Keratinocyte (primary cell): ENCODE measurements around the gene SMYD1. TPM values are rescaled to one million over a fixed set of nuclear protein-coding genes. Genes with fewer than 3 reads are reported as not detected.

Experiments
- DNase-seq: peaks from one replicate; pipeline ENCODE4 v3.0.0-alpha.2; 2011; ENCODE audit warnings: low read depth, missing footprints, low spot score
- FAIRE-seq: peaks from 2 replicates; lab custom pipeline; 2011; peaks lifted over from hg19 to GRCh38; lab: Jason Lieb, UNC
- H2AFZ ChIP-seq: 2 replicates; pipeline ENCODE4 v1.6.0; 2012; ENCODE audit warnings: low read length, control low read depth, inconsistent platforms; ENCODE audit not compliant: control insufficient read depth
- H3K27ac ChIP-seq: 2 replicates; pipeline ENCODE4 v1.5.1; 2011; ENCODE audit warnings: low read length; ENCODE audit not compliant: control insufficient read depth, insufficient read depth
- H3K27me3 ChIP-seq: 3 replicates; pipeline ENCODE4 v1.6.0; 2011; ENCODE audit warnings: low read length; ENCODE audit not compliant: control insufficient read depth, insufficient read depth; ENCODE audit errors: extremely low read depth
- H3K36me3 ChIP-seq, 2 experiments: 2 replicates in 1 of 2; 3 replicates in 1 of 2; pipeline ENCODE4 v1.5.1; 2011; ENCODE audit warnings: low read length in 2 of 2, mild to moderate bottlenecking in 1 of 2; ENCODE audit not compliant: control insufficient read depth in 2 of 2, insufficient read depth in 2 of 2; ENCODE audit errors: extremely low read depth in 1 of 2
- H3K4me1 ChIP-seq: 3 replicates; pipeline ENCODE4 v1.5.1; 2011; ENCODE audit warnings: low read length; ENCODE audit not compliant: control insufficient read depth, insufficient read depth; ENCODE audit errors: extremely low read depth
- H3K4me2 ChIP-seq: 3 replicates; pipeline ENCODE4 v1.6.0; 2011; ENCODE audit warnings: low read depth, low read length; ENCODE audit not compliant: control insufficient read depth, insufficient read depth; ENCODE audit errors: extremely low read depth
- H3K4me3 ChIP-seq, 3 experiments: fragments of 200-600 bp in 1 of 3; sonication (generic) in 1 of 3; 2 replicates in 2 of 3; 3 replicates in 1 of 3; pipeline ENCODE4 v1.5.1; 2011 to 2016; ENCODE audit warnings: low read length in 3 of 3, mild to moderate bottlenecking in 3 of 3, control low read depth in 2 of 3, inconsistent platforms in 1 of 3, low read depth in 1 of 3, mixed read lengths in 1 of 3, mixed run types in 1 of 3, moderate library complexity in 1 of 3; ENCODE audit not compliant: control insufficient read depth in 2 of 3, insufficient read depth in 2 of 3; ENCODE audit errors: extremely low read depth in 1 of 3
- H3K79me2 ChIP-seq: 2 replicates; pipeline ENCODE4 v1.6.0; 2012; ENCODE audit warnings: low read length; ENCODE audit not compliant: control insufficient read depth, insufficient read depth
- H3K9ac ChIP-seq: 3 replicates; pipeline ENCODE4 v1.6.0; 2011; ENCODE audit warnings: low read length; ENCODE audit not compliant: control insufficient read depth, insufficient read depth; ENCODE audit errors: extremely low read depth
- H3K9me1 ChIP-seq: 3 replicates; pipeline ENCODE4 v1.6.0; 2011; ENCODE audit warnings: low read length; ENCODE audit not compliant: control insufficient read depth, insufficient read depth; ENCODE audit errors: extremely low read depth
- H3K9me3 ChIP-seq: 2 replicates; pipeline ENCODE4 v1.5.1; 2012; ENCODE audit warnings: low read depth, low read length; ENCODE audit not compliant: control insufficient read depth
- H4K20me1 ChIP-seq: 3 replicates; pipeline ENCODE4 v1.6.0; 2011; ENCODE audit warnings: low read length; ENCODE audit not compliant: control insufficient read depth, insufficient read depth; ENCODE audit errors: extremely low read depth
- EZH2 ChIP-seq: IDR thresholded peaks from one replicate; pipeline ENCODE4 v1.6.1; 2012; ENCODE audit warnings: inconsistent platforms, mild to moderate bottlenecking, low read length, moderate library complexity
- dilution Hi-C: fragments of 300-500 bp; cut with MboI; formaldehyde crosslinking; loops from one replicate; pipeline ENCODE4 v1.7.0; 2020; ENCODE audit warnings: low sequenced_read_pairs; ENCODE audit not compliant: extremely low pct_ligation_motif_present
- polyA plus RNA-seq, 5 experiments: library from polyadenylated mRNA; depleted of rRNA in 3 of 5; stranded (reverse) in 3 of 5; stranded (forward) in 1 of 5; unstranded in 1 of 5; fragments of >200 nt; gene quantifications; 1 replicate in 1 of 5; 2 replicates in 3 of 5; 3 replicates in 1 of 5; pipeline versions ENCODE4 v1.2.1 to v1.2.3, GENCODE V29; 2011 to 2012; ENCODE audit warnings: missing spikeins in 2 of 5, low read depth in 1 of 5, low replicate concordance in 1 of 5
- TF ChIP-seq, protein P1 (sequence below), 3 experiments: IDR thresholded peaks in 1 of 3; conservative IDR thresholded peaks in 1 of 3; optimal IDR thresholded peaks in 1 of 3; 2 replicates in 2 of 3; 3 replicates in 1 of 3; pipeline versions ENCODE3 to v1.5.1; 2011; ENCODE audit warnings: low read length in 3 of 3, mild to moderate bottlenecking in 3 of 3, moderate library complexity in 2 of 3, control low read depth in 1 of 3, inconsistent platforms in 1 of 3; ENCODE audit not compliant: insufficient read depth in 2 of 3; ENCODE audit errors: extremely low read depth in 1 of 3

The SMYD1 gene
- polyA plus RNA-seq, 1 donor (not counting 4 experiments of a cell fraction or from before 2014, with no cell fraction given), result not detected

DNA sequence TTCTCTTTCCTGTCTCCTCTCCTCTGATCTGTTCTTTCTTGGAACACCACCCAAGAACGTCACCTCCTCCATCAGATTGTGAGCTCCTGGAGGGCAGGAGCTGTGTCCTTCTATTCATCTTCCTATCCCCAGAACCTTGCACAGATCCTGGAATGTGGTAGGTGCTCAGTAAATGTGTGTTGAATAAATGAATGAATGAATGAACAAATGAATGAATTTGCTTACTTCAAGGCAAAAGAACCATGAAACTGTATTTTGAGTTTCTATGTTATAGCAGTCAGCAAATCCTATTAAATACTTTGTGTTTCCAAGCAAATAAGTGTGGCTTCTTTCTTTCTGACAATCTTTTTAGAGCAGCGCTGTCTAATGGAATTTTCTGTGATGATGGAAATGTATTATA, 45.4 kb downstream of the SMYD1 start:
- no peaks in the 10 kb centered on the region for H3K27me3 ChIP-seq
- H3K9ac ChIP-seq, result no peak overlapping the region
- no peak overlapping the region for H3K27ac ChIP-seq
- no peaks in the 10 kb centered on the region for H3K9me1 ChIP-seq
- no peaks in the 10 kb centered on the region for H4K20me1 ChIP-seq
- FAIRE-seq, result no peak
- no peak for DNase-seq
- no peaks in the 10 kb centered on the region for H3K36me3 ChIP-seq
- H3K9me3 ChIP-seq, result no peaks in the 10 kb centered on the region
- TF ChIP-seq, protein P1, sequence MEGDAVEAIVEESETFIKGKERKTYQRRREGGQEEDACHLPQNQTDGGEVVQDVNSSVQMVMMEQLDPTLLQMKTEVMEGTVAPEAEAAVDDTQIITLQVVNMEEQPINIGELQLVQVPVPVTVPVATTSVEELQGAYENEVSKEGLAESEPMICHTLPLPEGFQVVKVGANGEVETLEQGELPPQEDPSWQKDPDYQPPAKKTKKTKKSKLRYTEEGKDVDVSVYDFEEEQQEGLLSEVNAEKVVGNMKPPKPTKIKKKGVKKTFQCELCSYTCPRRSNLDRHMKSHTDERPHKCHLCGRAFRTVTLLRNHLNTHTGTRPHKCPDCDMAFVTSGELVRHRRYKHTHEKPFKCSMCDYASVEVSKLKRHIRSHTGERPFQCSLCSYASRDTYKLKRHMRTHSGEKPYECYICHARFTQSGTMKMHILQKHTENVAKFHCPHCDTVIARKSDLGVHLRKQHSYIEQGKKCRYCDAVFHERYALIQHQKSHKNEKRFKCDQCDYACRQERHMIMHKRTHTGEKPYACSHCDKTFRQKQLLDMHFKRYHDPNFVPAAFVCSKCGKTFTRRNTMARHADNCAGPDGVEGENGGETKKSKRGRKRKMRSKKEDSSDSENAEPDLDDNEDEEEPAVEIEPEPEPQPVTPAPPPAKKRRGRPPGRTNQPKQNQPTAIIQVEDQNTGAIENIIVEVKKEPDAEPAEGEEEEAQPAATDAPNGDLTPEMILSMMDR (optimal IDR thresholded peaks at IDR 0.05 in 1 of 3, IDR thresholded peaks at IDR 0.05 in 1 of 3, conservative IDR thresholded peaks at IDR 0.05 in 1 of 3; ENCODE audit: extremely low read depth in 1 of 3, insufficient read depth in 2 of 3, low read length in 3 of 3), result no peak
- TF ChIP-seq EZH2, result no peak
- H3K79me2 ChIP-seq, result no peaks in the 10 kb centered on the region
- no peak overlapping the region for H3K4me2 ChIP-seq
- H2AFZ ChIP-seq, result no peak overlapping the region
- dilution Hi-C loops, result no loop called here
- H3K4me3 ChIP-seq, result no peak overlapping the region
- no peaks in the 10 kb centered on the region for H3K4me1 ChIP-seq

DNA sequence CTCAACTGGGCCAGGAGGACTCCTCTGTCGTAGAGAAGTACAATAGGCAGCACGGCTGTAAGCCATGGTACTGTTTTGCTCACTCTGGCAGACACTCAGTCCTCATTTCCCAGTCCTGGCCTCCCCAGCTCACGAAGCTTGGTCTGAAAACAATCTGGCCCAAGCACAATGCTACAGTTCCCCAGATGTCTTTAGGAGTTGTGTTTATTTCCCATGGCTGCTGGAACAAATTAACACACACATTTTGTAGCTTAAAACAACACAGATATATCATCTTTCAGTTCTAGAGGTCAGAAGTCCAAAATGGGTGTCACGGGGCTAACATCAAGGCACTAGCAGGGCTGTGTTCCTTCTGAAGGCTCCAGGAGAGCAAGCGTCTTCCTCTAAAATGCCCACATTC, 47.3 kb downstream of the SMYD1 start:
- no peak for DNase-seq
- FAIRE-seq, result no peak
- no peaks in the 10 kb centered on the region for H3K9me1 ChIP-seq
- H3K4me2 ChIP-seq, result no peak overlapping the region
- H3K9me3 ChIP-seq, result no peaks in the 10 kb centered on the region
- H3K27ac ChIP-seq, result no peak overlapping the region
- no peak overlapping the region for H3K4me3 ChIP-seq
- H3K9ac ChIP-seq, result no peak overlapping the region
- H3K4me1 ChIP-seq, result no peaks in the 10 kb centered on the region
- H3K36me3 ChIP-seq, result no peaks in the 10 kb centered on the region
- no peak overlapping the region for H2AFZ ChIP-seq
- TF ChIP-seq, protein P1 (optimal IDR thresholded peaks at IDR 0.05 in 1 of 3, IDR thresholded peaks at IDR 0.05 in 1 of 3, conservative IDR thresholded peaks at IDR 0.05 in 1 of 3; ENCODE audit: extremely low read depth in 1 of 3, insufficient read depth in 2 of 3, low read length in 3 of 3), result no peak
- H4K20me1 ChIP-seq, result no peaks in the 10 kb centered on the region
- no peaks in the 10 kb centered on the region for H3K79me2 ChIP-seq
- no peaks in the 10 kb centered on the region for H3K27me3 ChIP-seq
- dilution Hi-C loops, result no loop called here
